Suprapubic skin (tissue), 3 donors: ENCODE measurements around the gene DPAGT1.

Source experiments
- CTCF ChIP-seq, 2 donors: fragments of 200-600 bp in 1 of 2; fragments of 450-650 bp in 1 of 2; sonication (generic) in 1 of 2; IDR thresholded peaks; one replicate each; pipeline ENCODE4 v1.5.1; 2016 to 2019; ENCODE audit warnings: antibody characterized with exemption in 2 of 2, mild to moderate bottlenecking in 1 of 2, moderate library complexity in 1 of 2
- POLR2A ChIP-seq, 2 donors: fragments of 450-650 bp; IDR thresholded peaks; one replicate each; pipeline ENCODE4 v1.6.1; 2017; ENCODE audit warnings: antibody characterized with exemption in 2 of 2, mild to moderate bottlenecking in 2 of 2, moderate library complexity in 2 of 2

GRCh38 chr11:119100246-119100970 lies 1.2 kb downstream of the DPAGT1 start:
- TF ChIP-seq CTCF (IDR thresholded peaks at IDR 0.05) (no peak), POLR2A (IDR thresholded peaks at IDR 0.05) (no peak)
